Measurements from ENCODE around the gene NMT2.

Gene NMT2

DNA sequence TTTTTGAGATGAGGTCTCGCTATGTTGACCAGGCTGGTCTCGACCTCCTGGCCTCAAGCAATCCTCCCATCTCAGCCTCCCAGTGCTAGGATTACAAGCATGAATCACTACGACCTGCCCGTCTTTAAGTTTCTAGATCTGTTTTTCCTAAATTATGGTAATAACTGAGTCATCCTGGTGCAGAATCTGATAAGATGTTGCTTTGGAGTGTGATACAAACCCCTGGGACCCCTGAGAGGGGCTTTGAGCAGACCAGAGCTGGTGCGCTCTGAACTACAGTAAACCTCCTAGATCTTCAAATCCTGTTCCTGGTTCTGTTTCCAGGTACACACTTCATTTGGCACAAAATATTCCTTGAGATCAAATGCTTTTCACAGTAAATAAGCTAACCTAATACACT lies 37.2 kb downstream of the NMT2 start:
- TF ChIP-seq, protein P1, sequence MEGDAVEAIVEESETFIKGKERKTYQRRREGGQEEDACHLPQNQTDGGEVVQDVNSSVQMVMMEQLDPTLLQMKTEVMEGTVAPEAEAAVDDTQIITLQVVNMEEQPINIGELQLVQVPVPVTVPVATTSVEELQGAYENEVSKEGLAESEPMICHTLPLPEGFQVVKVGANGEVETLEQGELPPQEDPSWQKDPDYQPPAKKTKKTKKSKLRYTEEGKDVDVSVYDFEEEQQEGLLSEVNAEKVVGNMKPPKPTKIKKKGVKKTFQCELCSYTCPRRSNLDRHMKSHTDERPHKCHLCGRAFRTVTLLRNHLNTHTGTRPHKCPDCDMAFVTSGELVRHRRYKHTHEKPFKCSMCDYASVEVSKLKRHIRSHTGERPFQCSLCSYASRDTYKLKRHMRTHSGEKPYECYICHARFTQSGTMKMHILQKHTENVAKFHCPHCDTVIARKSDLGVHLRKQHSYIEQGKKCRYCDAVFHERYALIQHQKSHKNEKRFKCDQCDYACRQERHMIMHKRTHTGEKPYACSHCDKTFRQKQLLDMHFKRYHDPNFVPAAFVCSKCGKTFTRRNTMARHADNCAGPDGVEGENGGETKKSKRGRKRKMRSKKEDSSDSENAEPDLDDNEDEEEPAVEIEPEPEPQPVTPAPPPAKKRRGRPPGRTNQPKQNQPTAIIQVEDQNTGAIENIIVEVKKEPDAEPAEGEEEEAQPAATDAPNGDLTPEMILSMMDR (IDR thresholded peaks at IDR 0.05; ENCODE audit: low read length, missing control alignments), result no peak
- H3K4me3 ChIP-seq (replicated peaks; ENCODE audit: low read depth, low read length), result no peak overlapping the region
- DNase-seq (ENCODE audit: low read depth), result no peak

DNA sequence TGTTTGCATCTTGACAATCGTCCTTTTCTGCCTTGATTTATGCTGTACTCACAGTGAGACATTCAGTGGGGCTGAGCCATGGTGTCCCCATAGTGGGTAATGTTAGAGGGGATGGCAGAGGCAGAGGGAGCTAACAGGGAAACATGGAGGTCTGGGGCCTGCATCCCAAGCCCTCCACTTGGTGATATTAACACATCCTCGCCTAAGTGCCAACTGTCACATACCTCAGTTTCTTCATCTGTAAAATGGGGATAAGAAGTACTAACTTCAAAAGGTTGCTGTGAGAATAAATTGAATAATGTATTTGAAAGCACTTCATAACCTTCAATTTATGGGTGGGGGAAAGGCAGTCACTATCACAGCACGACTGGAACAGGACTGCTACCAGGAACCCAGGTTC lies 43.6 kb downstream of the NMT2 start:
- H3K4me3 ChIP-seq (replicated peaks; ENCODE audit: low read depth, low read length), result no peak overlapping the region
- TF ChIP-seq, protein P1 (IDR thresholded peaks at IDR 0.05; ENCODE audit: low read length, missing control alignments), result no peak
- DNase-seq (ENCODE audit: low read depth), result no peak

DNA sequence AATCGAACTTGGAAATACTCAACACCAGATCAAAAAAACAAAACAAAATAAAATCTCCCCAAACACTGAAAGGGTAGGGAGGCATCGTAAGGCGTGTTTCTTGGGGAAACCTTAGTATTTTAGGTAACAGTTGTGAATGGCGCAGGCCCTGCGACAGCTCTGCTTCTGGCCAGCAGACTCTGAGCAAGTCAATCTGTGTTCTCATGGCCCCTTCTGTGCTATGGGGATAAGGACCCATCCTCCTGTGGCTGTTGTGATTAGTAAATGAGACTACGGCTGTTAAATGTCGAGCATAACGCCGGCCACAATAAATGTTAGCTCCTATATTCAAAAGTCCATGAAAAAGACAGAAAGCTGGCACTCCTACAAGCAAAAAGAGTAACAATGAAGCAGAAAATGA lies 44.3 kb downstream of the NMT2 start:
- TF ChIP-seq, protein P1 (IDR thresholded peaks at IDR 0.05; ENCODE audit: low read length, missing control alignments), result no peak
- H3K4me3 ChIP-seq (replicated peaks; ENCODE audit: low read depth, low read length), result no peak overlapping the region
- no peak for DNase-seq (ENCODE audit: low read depth)

DNA sequence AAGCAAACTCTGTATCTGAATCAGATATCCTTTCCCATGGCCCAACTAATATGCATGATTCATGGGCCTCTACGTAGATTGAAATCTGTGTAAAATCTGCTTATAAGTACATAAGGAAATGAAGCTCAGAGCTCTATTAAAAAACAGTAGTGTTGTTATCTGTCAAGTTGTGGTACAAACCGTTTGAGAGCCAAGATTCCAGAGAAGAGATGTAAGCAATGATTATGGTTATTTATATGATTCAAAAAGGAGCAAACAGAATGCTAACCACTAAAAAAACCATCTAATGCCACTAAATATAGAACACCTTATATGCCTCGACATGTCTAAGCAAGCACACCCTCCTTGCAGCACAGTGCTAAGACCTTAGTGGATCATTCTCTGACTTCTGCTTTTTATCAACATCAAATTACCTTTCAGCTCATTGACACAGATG lies 44.7 kb downstream of the NMT2 start:
- TF ChIP-seq, protein P1 (IDR thresholded peaks at IDR 0.05; ENCODE audit: low read length, missing control alignments), result no peak
- no peak overlapping the region for H3K4me3 ChIP-seq (replicated peaks; ENCODE audit: low read depth, low read length)
- peak; percentile 81 for DNase-seq (ENCODE audit: low read depth)

DNA sequence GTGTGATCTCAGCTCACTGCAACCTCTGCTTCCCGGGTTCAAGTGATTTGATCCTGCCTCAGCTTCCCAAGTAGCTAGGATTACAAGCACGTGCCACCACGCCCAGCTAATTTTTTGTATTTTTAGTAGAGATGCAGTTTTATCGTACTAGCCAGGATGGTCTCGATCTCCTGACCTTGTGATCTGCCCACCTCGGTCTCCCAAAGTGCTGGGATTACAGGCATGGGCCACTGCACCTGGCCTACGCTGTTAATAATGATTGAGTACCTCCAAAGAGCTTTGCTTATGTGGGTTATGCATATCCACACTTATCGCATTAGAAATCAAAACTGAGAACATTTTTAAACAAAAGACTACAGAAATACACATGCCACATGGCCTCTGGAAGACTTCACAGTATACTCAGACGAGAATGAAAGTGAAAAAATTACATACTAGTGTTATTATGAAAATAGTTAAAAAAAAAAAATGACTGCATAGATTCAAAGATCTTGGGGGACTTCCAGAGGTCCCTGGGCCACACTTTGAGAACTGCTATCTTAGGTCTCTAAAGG lies 45.9 kb downstream of the NMT2 start:
- H3K4me3 ChIP-seq (replicated peaks; ENCODE audit: low read depth, low read length), result no peak overlapping the region
- TF ChIP-seq, protein P1 (IDR thresholded peaks at IDR 0.05; ENCODE audit: low read length, missing control alignments), result no peak

DNA sequence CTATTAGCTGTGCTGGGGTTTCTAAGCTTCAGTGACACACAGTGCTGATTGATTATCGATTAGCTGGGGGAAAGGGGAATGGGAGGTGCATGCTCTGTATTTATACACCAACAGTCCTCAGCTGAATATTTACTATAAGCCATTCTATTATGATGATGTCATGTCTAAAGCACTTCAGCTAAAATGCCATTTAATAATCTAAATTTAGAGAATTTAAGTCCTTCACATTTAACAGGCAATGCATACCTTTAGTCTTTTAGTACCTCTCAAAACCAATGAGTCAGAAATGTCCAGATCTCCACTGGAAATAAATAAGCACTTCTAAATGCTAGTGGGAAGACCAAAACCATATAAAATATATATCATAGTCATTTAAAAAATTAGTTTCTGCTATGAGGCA lies 46.8 kb downstream of the NMT2 start:
- TF ChIP-seq, protein P1 (IDR thresholded peaks at IDR 0.05; ENCODE audit: low read length, missing control alignments), result no peak
- DNase-seq (ENCODE audit: low read depth), result no peak
- H3K4me3 ChIP-seq (replicated peaks; ENCODE audit: low read depth, low read length), result no peak overlapping the region

More for the DNA sequence above, 45.9 kb downstream of the NMT2 start:
- DNase-seq (ENCODE audit: low read depth), result no peak

DNA sequence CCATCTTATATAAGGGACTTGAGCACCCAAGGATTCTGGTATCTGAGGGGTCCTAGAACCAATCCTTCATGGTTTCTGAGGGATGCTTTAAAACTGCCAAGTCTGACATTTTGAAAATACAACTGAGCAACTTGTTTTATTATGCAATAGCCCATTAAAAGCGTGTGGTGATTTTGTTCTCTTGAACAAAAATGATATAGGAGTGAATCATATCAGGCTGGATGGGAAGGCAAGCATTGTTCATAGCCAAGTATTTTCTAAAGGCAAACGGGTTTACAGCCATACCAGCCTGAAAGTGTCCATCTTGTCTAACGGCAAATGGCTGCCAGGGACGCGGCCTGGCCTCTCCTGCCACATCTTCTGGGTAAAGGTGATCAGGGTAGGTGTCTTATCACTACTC lies 48.0 kb downstream of the NMT2 start:
- DNase-seq (ENCODE audit: low read depth), result peak; percentile 79
- TF ChIP-seq, protein P1 (IDR thresholded peaks at IDR 0.05; ENCODE audit: low read length, missing control alignments), result no peak
- no peak overlapping the region for H3K4me3 ChIP-seq (replicated peaks; ENCODE audit: low read depth, low read length)
